DMS 273 (cell line): ENCODE results near the gene GATAD2B.
"Not testable (repeated sequence)": the region's sequence is repeated elsewhere in the genome, so short reads cannot be mapped to it uniquely, and the experiment has no call there.

Source experiments
- DNase-seq: peaks from one replicate; lab custom pipeline; 2025; ENCODE audit not compliant: unreplicated experiment; lab: John Stamatoyannopoulos, UW

Gene GATAD2B

DNA sequence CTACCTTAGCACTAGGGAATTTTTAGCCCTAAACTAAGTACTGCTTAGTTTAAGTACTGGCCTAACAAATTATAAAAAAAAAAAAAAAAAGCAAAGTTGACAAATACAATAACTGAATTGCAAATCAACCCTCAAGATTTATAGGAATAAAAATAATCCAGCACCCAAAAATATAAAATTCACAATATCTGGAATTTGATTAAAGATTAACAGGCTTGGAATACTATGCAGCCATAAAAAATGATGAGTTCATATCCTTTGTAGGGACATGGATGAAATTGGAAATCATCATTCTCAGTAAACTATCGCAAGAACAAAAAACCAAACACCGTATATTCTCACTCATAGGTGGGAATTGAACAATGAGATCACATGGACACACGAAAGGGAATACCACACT lies 78.4 kb downstream of the GATAD2B start:
- DNase-seq = not testable (repeated sequence)

DNA sequence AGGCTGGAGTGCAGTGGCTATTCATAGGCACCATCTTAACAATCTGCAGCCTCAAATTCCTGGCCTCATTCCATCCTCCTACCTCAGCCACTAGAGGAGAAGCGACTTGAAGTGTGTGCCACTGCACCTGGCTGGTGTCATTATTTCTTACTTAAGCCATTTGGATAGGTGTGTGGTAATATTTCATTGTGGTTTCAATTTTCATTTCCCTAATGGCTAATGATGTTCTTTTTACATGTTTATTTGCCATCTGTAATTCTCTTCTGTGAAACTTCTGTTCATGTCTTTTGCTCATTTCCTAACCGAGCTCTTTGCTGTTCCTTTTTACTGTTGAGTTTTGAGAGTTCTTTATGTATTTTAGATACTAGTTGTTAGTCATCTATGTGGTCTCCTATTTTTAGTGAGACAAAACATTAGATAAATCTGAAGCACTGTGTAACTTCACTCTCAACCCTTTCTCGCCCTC lies 80.7 kb downstream of the GATAD2B start:
- DNase-seq = peak; percentile 28

DNA sequence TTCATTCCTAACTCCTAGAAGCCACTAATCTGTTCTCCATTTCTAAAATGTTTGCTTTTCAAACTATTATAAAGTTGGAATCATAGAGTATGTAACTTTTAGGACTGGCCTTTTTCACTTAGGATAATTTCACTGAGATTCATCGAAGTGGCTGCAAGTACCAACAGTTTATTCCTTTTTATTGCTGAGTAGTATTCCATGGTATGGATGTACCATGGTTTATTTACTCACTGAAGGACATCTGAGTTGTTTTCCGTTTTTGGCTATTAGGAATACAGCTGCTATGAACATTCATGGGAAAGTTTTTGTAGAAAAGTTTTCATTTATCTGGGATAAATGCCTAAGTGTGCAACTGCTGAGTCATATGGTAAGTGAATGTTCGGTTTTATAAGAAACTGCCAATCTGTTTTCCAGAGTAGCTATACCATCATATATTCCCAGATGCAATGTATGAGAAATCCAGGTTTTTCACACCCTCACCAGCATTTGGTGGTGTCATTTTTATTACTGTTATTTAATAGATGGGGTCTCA lies 81.2 kb downstream of the GATAD2B start:
- no peak for DNase-seq

DNA sequence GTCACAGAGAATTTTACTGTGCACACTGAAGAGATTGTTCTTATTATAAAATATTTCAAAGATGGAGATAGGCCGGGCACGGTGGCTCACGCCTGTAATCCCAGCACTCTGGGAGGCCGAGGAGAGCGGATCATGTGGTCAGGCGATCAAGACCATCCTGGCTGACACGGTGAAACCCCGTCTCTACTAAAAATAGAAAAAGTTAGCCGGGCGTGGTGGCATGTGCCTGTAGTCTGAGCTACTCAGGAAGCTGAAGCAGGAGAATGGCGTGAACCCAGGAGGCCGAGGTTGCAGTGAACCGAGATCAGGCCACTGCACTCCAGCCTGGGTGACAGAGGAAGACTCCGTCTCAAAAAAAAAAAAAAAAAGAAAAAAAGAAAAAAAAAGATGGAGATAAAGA lies 82.0 kb downstream of the GATAD2B start:
- DNase-seq = not testable (repeated sequence)

DNA sequence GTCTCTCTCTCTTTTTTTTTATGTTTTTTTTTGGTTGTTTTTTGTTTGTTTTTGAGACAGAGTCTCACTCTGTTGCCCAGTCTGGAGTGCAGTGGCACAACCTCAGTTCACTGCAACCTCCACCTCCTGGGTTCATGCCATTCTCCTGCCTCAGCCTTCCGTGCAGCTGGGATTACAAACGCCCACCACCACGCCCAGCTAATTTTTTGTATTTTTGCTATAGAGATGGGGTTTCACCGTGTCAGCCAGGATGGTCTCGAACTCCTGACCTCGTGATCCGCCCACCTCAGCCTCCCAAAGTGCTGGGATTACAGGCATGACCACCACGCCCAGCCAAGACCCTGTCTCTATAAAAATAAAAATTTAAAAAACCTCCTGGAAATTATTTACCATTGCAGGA lies 88.8 kb downstream of the GATAD2B start:
- not testable (repeated sequence) for DNase-seq

DNA sequence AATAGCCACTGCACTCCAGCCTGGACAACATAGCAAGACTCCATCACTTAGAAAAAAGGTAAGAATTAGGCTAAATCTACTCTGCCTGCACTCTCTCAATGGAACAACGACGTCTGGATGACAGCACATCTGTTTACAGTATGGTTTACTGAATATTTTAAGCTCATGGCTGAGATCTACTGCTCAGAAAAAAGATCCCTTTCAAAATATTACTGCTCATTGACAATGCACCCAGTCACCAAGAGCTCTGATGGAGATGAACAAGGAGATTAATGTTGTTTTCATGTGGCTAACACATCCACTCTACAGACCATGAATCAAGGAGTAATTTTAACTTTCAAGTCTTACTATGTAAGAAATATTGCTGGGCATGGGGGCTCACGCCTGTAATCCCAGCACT lies 89.6 kb downstream of the GATAD2B start:
- no peak for DNase-seq

DNA sequence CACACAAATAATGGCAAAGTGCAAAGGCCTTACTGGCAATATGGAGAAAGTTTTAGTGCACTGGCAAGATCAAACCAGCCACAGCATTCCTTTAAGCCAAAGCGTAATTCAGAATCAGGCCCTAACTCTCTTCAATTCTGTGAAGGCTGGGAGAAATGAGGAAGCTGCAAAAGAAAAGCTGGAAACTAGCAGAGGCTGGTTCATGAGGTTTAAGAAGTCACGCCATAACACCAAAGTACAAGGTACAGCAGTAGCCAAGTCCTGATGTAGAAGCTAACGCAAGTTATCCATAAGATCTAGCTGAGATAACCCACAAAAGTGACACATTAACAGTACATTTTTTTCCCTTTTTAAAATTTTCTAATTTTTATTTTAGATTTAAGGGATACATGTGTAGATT lies 90.5 kb downstream of the GATAD2B start:
- DNase-seq = no peak

DNA sequence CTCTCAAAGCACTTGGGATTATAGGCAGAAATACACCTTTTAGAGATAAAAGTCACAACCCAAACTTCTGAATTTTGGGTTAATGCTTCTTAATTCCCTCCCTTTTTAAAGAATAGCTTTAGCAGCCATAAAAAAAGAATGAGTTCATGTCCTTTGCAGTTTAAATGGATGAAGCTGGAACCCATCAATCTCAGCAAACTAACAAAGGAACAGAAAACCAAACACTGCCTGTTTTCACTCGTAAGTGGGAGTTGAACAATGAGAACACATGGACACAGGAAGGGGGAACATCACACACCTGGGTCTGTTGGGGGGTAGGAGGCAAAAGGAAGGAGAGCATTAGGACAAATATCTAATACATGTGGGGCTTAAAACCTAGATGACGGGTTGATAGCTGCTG lies 91.7 kb downstream of the GATAD2B start:
- DNase-seq = no peak

DNA sequence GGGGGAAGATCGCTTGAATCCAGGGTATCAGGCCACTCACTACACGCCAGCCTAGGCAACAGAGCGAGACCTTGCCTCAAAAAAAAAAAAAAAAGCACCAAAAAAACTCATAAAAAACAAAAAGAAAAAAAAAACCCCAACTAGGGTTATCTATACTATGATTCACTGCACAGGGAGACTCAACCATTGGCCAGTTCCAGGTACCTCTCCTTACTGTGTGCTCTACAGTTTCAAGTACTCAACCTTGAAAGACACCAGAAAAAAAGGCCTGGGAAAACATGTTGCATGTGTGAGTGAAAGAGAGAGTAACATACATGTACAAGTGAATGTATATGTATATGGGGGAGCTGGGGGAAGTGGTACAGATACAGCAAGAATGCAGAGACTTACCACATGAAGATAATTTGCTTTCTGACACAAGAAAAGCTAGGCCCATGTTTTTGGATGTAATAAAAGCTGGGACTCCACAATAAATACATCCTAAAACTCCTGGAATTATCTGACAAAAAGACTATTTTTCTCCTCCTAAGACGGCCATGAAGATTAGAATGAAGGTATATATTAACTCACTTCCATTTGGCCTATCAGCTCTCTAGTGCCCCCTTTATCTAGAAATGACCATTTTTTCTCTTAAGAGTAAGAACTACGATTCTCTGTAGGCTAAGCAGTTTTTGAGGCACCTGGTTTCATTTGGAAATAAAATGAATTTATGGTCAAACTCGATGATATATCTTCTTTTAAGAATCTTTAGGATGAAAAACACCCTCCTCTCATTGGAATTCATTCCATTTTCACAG lies 95.4 kb downstream of the GATAD2B start:
- DNase-seq = no peak

DNA sequence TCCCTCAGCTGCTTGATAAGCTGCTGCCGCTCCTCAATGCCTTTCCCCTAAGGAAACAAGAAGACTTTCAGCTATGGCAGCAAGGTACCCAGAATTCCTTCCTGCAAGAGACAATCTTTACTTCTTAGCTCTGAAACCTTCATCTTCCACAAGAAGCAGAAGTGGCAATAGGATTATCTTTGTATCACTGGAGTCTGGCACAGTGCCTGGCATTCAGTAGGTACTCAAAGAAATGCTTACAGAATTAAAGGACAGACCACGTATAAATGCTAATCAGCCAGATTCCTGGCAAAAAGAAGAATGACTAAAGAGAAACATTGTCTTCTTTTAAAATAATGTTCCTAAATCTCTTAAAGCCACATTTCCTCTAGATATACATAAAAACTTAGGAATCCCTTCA lies 103.9 kb downstream of the GATAD2B start:
- no peak for DNase-seq

DNA sequence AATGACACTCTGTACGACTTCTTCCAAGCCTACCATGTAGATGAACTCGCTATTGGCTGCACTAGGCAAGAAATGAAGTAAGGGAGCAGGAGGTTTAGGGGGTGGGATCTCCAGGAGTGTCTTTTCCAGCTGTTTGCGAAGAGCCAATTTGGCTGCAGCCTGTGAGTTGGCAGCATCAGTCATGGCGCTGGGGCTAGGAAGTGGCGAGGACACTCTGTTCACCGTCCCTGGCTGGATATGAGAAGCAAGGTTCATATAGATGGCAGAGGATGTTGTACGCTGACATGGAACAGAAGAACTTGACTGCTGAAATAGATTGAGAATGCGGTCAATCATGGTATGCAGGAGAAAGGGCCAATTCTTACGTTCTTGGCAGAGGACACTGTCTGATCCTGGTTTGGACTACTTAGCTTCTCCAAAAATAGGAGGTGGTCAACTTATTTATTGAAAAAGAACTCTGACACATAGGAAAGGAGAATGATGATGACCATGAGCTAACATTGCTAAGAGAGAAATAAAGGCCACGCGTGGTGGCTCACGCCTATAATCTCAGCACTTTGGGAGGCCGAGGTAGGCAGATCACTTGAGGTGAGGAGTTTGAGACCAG lies 106.4 kb downstream of the GATAD2B start:
- DNase-seq = no peak

DNA sequence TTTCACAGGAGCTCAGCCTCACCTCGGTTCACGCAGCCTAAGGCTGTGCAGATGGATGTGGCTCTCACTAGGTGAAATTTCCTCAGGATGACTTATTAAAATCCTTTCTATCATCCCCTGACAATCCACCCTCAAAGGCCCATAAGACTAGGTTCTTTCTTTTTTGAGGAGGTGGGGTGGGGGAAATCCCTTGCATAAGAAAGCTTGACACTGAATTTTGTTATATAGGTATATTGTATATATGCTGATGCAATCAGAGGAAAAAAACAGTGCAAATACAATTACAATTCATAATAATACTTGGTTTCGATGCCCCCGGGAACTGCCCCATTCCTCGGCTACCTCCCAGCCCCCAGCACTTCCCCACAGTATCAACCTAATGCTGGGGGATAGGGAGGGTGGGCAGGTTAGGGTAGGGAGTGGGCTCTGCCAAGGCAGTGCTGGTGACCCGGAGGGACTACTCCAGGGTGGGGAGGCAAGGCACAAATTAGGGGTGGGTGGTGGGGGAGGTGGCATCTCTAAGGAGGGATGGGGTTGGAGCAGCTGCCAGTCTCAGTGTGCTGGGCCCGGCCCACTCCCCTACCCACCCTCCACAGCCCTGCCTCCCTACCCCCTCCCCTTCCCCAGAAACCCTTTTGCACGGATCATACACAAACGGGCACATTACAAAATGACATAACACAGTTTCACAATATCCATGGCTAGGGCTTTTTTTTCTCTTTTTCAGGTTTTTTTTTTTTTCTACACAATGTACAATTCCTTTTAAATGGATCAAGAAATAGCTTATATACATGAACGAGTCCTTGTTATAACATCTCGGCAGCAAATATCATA lies 116.7 kb downstream of the GATAD2B start:
- DNase-seq = no peak

DNA sequence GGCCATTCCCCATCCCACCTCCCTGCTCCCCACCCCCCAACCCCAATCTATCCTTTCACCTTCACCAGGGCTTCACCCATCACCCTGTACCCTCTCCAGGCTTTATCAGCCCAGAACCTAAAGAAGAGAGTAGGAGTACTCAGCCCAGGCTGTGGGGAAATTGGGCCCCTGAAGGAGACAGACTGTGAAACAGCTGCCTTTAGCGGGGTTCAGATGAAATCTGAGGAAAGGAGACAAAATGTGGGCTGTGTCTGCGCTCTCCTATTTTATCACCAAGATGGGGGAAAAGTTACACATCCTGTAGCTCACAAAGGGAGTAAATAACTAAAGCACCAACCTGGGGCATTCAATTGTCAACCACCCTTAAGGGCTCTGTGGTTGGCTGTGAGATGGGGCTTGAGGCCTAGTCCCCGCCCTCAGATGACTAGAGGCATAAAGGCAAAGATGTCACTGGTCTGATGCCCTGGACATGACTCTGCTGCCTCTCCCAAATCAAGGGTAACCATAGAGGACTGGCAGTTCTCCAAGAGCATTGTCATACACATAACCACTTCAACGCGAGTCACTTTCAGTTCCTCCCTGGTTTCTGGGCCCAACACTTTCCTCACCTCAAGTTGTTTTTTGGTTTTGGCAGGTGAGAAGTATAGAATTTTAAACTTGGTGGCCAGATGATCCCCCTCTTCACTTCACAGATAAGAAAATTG lies 117.6 kb downstream of the GATAD2B start:
- no peak for DNase-seq

DNA sequence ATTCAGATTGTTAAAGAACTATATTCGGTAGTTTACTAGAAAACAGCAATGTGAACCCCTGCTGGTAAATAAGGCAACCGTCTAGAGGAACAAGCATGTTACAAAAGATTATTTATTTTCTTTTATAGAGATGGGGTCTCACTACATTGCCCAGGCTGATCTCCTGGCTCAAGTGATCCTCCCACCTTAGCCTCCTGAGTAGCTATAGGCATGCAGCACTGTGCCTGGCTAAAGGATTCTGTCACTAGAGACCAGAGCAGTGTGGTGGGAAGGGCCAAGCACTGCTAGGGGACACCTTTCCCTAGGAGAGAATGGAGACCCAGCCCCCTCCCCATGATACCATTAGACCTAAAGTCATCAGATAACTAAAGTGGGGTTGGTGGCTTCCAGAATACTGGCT lies 118.7 kb downstream of the GATAD2B start:
- no peak for DNase-seq

DNA sequence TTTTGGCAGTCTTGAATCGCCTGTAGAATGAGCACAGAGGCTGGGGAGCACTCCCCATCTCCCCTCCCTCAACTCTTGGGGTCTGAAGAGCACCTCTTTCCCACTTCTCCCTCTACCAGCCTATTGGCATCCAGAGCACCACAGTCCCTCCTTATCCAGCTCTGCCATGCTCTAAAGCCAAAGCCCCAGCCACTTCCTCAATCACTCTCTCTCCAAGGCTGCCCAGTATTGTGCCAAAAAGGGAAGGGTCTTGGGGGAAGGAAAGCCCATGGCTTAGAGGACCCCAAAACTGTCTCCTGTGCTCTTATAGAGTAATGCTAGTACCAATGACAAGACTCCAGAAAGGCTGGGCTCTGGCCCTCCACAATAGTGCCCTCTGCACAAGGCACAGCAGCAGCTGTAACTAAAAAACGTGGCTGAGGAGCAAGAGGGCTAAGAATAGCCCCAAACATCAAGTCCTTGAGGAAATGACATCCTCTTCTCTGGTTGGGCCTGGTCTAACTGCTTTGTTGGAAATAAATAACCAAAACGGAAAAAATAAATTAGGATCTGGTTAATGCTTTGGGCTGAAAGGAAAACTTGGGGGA lies 119.2 kb downstream of the GATAD2B start:
- no peak for DNase-seq

DNA sequence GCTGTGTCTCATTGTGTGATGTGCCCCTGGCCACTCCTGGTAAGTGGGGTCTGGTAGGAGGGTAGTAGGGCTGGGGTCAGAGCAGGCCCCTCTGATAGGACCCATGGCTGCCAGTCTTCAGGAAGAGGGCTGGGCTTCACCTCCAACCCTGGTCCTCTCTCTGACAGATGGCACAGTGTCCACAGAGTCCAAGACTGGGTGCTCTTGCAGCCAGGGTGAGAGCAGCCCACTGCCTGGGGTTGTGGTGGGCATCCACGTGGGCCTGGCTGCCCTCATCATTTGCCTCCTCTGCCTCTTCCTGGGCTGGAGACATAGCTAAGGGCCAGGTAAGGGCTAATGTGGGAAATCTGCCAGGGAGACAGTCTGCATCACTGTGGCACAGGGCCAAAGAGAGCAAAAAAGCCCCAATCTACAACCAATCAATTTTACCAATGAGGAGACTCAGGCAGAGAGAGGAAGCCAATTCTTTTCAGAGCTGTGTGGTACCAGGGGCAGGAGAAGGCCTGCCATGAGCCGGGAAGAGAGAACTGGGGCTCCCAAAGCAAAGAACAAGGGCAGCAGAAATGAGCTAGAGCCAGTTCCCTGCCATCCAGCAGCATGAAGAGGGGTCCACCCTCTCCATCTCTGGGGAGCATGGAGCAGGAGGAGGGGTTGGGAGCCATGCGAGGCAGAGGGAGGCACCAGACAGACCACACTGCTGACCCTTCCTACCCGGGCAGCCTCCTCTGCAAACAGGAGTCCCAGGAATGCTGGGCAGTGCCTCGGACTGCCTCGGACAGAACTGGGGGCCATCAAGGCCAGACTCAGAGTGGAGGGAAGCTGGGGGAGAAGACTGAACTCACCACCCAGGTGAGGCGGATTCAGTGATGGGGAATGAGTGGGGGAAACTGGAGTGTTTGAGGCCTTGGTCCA lies 120.7 kb downstream of the GATAD2B start:
- DNase-seq = no peak

DNA sequence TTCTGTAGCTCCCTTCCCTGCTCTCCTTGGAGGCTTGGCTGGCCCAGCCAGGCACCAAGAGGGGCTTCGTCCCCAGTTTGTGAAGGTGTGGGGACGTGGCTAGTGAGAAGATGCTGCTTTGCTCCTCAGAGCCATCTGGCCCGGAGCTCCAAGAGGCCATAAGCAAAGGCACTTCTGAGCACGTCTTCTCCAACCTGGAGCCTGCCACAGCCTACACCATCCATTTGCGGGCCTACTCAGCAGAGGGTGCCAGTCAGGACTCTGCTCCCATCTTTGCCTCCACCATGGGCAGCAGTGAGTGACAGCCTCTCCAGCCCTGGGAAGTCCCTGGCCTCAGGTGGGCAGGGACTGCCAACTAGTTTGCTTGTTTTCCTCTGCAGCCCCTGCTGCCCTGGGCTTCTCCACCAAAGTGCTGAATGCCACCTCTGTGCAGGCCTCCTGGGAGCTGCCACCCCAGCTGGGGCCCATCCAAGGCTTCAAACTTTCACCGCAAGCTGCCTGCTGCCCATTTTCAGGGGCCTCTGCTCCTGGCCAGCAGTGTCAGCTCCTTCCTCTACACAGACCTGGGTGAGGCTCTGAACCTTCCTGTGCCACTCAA lies 121.6 kb downstream of the GATAD2B start:
- no peak for DNase-seq

DNA sequence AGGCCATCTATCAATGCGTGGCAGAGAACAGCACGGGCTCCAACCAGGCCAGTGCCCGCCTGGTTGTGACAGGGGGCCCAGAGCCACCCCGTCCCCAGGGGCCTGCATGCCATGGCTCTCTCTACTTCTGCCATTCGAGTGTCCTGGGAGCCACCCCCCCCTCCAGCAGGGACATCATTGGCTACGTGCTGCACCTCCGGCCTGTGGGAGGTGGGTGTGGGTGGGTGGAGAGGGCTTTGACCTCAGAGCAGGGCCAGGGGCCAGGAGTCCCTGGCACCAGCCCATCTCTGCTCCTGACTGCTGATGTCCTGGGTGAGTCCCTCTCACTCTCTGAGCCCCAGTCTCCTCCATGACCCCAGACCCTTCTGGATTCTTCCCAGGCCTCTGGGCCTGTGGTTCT lies 122.3 kb downstream of the GATAD2B start:
- no peak for DNase-seq
